ENCODE measurements around the gene KCNJ10. TPM values are rescaled to one million over a fixed set of nuclear protein-coding genes. Genes with fewer than 3 reads are reported as not detected.

KCNJ10 gene
- total and polyA plus RNA-seq, 2 of the 13 experiments (the other 11 are each of a cell fraction or from before 2014, with no cell fraction given), result 4.4 to 10.3 TPM

- TF ChIP-seq, protein P1, sequence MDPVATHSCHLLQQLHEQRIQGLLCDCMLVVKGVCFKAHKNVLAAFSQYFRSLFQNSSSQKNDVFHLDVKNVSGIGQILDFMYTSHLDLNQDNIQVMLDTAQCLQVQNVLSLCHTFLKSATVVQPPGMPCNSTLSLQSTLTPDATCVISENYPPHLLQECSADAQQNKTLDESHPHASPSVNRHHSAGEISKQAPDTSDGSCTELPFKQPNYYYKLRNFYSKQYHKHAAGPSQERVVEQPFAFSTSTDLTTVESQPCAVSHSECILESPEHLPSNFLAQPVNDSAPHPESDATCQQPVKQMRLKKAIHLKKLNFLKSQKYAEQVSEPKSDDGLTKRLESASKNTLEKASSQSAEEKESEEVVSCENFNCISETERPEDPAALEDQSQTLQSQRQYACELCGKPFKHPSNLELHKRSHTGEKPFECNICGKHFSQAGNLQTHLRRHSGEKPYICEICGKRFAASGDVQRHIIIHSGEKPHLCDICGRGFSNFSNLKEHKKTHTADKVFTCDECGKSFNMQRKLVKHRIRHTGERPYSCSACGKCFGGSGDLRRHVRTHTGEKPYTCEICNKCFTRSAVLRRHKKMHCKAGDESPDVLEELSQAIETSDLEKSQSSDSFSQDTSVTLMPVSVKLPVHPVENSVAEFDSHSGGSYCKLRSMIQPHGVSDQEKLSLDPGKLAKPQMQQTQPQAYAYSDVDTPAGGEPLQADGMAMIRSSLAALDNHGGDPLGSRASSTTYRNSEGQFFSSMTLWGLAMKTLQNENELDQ (CRISPR knock-in tag; IDR thresholded peaks at IDR 0.05; ENCODE audit: borderline replicate concordance), result no peak
- TF ChIP-seq ZNF788 (CRISPR knock-in tag; IDR thresholded peaks at IDR 0.05; ENCODE audit: borderline replicate concordance) (no peak), DNMT3B (CRISPR knock-in tag; conservative IDR thresholded peaks at IDR 0.05) (no peak), ZBTB42 (CRISPR knock-in tag; IDR thresholded peaks at IDR 0.05) (no peak), HNF1A (IDR thresholded peaks at IDR 0.05; ENCODE audit: low read depth) (no peak), HNF1A (CRISPR knock-in tag; IDR thresholded peaks at IDR 0.05; ENCODE audit: borderline replicate concordance) (no peak), LBX2 (CRISPR knock-in tag; IDR thresholded peaks at IDR 0.05; ENCODE audit: borderline replicate concordance) (no peak), ZNF33A (CRISPR knock-in tag; IDR thresholded peaks at IDR 0.05; ENCODE audit: borderline replicate concordance) (no peak), ZNF558 (CRISPR knock-in tag; IDR thresholded peaks at IDR 0.05; ENCODE audit: borderline replicate concordance) (no peak), ZNF205 (CRISPR knock-in tag; IDR thresholded peaks at IDR 0.05) (no peak), TEF (CRISPR knock-in tag; IDR thresholded peaks at IDR 0.05) (peak; percentile 100), HNRNPUL1 (IDR thresholded peaks at IDR 0.05; ENCODE audit: low read depth, low read length) (no peak), ZNF460 (CRISPR knock-in tag; IDR thresholded peaks at IDR 0.05; ENCODE audit: borderline replicate concordance) (no peak), SYNCRIP (IDR thresholded peaks at IDR 0.05; ENCODE audit: insufficient read depth, low read depth, low read length) (no peak), HDAC2 (CRISPR knock-in tag; IDR thresholded peaks at IDR 0.05) (no peak)
- TF ChIP-seq, protein P2, sequence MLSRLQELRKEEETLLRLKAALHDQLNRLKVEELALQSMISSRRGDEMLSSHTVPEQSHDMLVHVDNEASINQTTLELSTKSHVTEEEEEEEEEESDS (CRISPR knock-in tag; IDR thresholded peaks at IDR 0.05; ENCODE audit: borderline replicate concordance), result no peak
Measured at GRCh38 chr1:160101037-160101716, 31.2 kb upstream of the KCNJ10 start (continued).

Measured in HepG2 (cell line).